ENCODE measurements around the gene TXNDC12. TPM values are rescaled to one million over a fixed set of nuclear protein-coding genes. Genes with fewer than 3 reads are reported as not detected.
"Not testable (repeated sequence)": the region's sequence is repeated elsewhere in the genome, so short reads cannot be mapped to it uniquely, and the experiment has no call there.

TXNDC12 gene
- total and polyA plus RNA-seq, 5 donors, result 18.4 to 40.5 (median 27.5) TPM

GRCh38 chr1:52028328-52028727 lies 26.7 kb downstream of the TXNDC12 start:
- intact Hi-C loops (cut with DNase I), result no loop called here
- Histone ChIP-seq H3K9me3 (ENCODE audit: control insufficient read depth, low read length) (no peaks in the 10 kb centered on the region), H3K4me3 (ENCODE audit: low read length) (no peak overlapping the region), H3K27ac (ENCODE audit: low read length) (no peak overlapping the region), H3K4me1 (ENCODE audit: control insufficient read depth, insufficient read depth, low read length) (peaks cover 5% of the 10 kb centered on the region), H3K27me3 (ENCODE audit: control insufficient read depth, insufficient read depth) (no peaks in the 10 kb centered on the region)
- ATAC-seq (no peak), DNase-seq (no peak)
- 87% methylated on average over 1 of the region's 1 CpG for WGBS

DNA sequence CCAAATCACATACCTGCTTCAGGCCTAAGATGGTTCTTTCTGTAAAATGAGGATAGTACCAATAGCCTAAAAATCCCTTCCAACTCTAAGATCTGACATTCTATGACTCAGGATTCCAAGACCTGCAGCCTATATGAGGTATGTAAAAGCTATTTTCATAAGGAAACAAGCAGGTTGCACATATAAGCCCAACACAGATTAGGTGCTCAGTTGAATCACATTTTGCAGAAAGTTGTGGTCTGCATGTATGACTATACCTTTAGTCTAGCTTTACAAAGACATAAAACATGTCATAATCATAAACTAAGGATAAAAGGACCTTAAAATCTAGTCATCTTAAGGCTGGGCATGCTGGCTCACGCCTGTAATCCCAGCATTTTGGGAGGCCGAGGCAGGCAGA lies 28.7 kb downstream of the TXNDC12 start:
- DNase-seq (no peak), ATAC-seq (no peak)
- H3K27me3 ChIP-seq (ENCODE audit: control insufficient read depth, insufficient read depth), result no peaks in the 10 kb centered on the region
- no peak overlapping the region for H3K4me3 ChIP-seq (ENCODE audit: low read length)
- intact Hi-C loops (cut with DNase I), result no loop called here
- H3K9me3 ChIP-seq (ENCODE audit: control insufficient read depth, low read length), result no peaks in the 10 kb centered on the region
- no peak overlapping the region for H3K27ac ChIP-seq (ENCODE audit: low read length)
- WGBS, result over 99% methylated on average over 2 of the region's 2 CpGs
- no peaks in the 10 kb centered on the region for H3K4me1 ChIP-seq (ENCODE audit: control insufficient read depth, insufficient read depth, low read length)

DNA sequence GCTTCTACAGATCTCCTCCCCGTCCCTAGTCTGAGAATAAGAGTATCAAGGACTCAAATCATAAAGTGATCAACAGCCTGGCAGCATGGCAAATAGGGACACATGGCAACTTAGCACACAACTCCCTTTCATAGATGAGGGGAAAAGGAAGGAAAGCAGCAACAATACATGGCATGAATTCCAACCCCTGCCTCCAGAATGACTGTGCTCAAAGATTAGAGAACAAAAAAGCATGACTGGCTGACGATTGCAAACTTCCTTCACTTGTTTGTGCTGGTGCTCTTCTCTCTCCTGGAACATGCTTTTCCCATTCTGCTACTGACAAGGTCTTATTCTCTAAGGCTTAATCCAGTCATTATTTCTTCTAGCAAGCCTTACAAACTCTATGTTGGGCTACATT lies 32.9 kb downstream of the TXNDC12 start:
- intact Hi-C loops (cut with DNase I), result no loop called here
- no peak for DNase-seq
- Histone ChIP-seq H3K4me1 (ENCODE audit: control insufficient read depth, insufficient read depth, low read length) (no peaks in the 10 kb centered on the region), H3K27me3 (ENCODE audit: control insufficient read depth, insufficient read depth) (no peaks in the 10 kb centered on the region), H3K9me3 (ENCODE audit: control insufficient read depth, low read length) (no peaks in the 10 kb centered on the region), H3K4me3 (ENCODE audit: low read length) (no peak overlapping the region), H3K27ac (ENCODE audit: low read length) (no peak overlapping the region)
- ATAC-seq, result no peak
- WGBS, result 68% methylated on average over 2 of the region's 2 CpGs

DNA sequence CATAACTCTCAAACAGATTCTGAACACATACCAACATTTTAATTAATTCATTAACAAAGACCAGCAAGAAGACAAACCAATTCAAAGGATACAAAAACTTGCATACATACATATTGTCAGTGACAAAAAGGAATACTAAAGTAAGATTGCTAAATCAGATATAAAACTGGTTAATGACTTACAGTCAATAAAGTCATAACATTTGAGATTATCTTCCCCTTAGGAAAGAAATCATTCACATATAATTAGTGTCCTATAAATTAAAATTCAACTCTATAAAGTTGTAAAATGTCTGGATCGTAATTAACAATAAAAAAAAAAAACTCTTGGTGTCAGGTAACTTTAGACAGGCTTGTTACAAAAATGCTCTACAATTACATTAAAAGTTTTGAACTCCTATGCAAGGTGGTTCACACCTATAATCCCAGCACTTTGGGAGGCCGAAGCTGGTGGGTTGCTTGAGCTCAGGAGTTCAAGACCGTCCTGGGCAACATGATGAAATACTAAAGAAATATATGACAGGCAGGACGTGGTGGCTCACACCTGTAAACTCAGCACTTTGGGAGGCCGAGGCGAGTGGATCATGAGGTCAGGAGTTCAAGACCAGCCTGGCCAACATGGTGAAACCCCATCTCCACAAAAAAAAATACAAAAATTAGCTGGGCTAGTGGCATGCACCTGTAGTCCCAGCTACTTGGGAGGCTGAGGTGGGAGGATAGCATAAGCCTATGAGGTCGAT lies 46.8 kb downstream of the TXNDC12 start:
- H3K27me3 ChIP-seq (ENCODE audit: control insufficient read depth, insufficient read depth), result no peaks in the 10 kb centered on the region
- intact Hi-C loops (cut with DNase I), result no loop called here
- H3K4me3 ChIP-seq (ENCODE audit: low read length), result no peak overlapping the region
- H3K27ac ChIP-seq (ENCODE audit: low read length), result no peak overlapping the region
- no peaks in the 10 kb centered on the region for H3K4me1 ChIP-seq (ENCODE audit: control insufficient read depth, insufficient read depth, low read length)
- no peak for DNase-seq
- WGBS, result 84% methylated on average over 7 of the region's 7 CpGs
- H3K9me3 ChIP-seq (ENCODE audit: control insufficient read depth, low read length), result no peaks in the 10 kb centered on the region
- ATAC-seq, result no peak

- ATAC-seq, result no peak
- no peaks in the 10 kb centered on the region for H3K27me3 ChIP-seq (ENCODE audit: control insufficient read depth, insufficient read depth)
These were observed 47.6 kb downstream of the TXNDC12 start for GRCh38 chr1:52007215-52008002.

GRCh38 chr1:52006081-52006553 lies 48.9 kb downstream of the TXNDC12 start:
- H3K9me3 ChIP-seq (ENCODE audit: control insufficient read depth, low read length); H3K4me3 ChIP-seq (ENCODE audit: low read length); DNase-seq; intact Hi-C loops (cut with DNase I); H3K27me3 ChIP-seq (ENCODE audit: control insufficient read depth, insufficient read depth); H3K4me1 ChIP-seq (ENCODE audit: control insufficient read depth, insufficient read depth, low read length); ATAC-seq; H3K27ac ChIP-seq (ENCODE audit: low read length): not testable (repeated sequence)
- 40% methylated on average over 5 of the region's 5 CpGs for WGBS

More at GRCh38 chr1:52007215-52008002, 47.6 kb downstream of the TXNDC12 start:
- no peak overlapping the region for H3K27ac ChIP-seq (ENCODE audit: low read length)
- H3K4me3 ChIP-seq (ENCODE audit: low read length), result no peak overlapping the region
- WGBS, result 53% methylated on average over 5 of the region's 5 CpGs
- DNase-seq, result no peak
- intact Hi-C loops (cut with DNase I), result no loop called here
- no peaks in the 10 kb centered on the region for H3K9me3 ChIP-seq (ENCODE audit: control insufficient read depth, low read length)
- no peaks in the 10 kb centered on the region for H3K4me1 ChIP-seq (ENCODE audit: control insufficient read depth, insufficient read depth, low read length)

DNA sequence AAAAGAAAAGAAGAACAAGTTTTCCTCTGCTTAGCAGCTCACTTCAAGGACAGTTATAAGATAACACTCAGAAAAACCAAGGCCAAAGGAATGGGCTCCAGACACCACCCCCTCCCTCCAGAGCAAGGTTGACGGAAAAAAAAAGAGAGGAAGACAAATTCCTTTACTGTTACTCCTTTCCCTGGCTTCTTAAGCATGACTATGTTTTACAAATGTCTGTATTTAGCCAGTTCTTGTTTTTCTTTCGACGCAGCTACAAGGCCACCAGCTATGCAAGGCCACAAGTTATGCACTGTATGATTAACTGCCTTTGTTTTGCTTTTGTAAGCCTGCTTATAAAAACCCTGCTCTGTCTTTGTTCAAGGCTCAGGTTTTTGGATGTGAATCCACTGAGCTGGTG lies 49.4 kb downstream of the TXNDC12 start:
- H3K9me3 ChIP-seq (ENCODE audit: control insufficient read depth, low read length); H3K4me1 ChIP-seq (ENCODE audit: control insufficient read depth, insufficient read depth, low read length); intact Hi-C loops (cut with DNase I); ATAC-seq; H3K27ac ChIP-seq (ENCODE audit: low read length); H3K4me3 ChIP-seq (ENCODE audit: low read length); DNase-seq; H3K27me3 ChIP-seq (ENCODE audit: control insufficient read depth, insufficient read depth): not testable (repeated sequence)
- WGBS, result 43% methylated on average over 3 of the region's 3 CpGs

DNA sequence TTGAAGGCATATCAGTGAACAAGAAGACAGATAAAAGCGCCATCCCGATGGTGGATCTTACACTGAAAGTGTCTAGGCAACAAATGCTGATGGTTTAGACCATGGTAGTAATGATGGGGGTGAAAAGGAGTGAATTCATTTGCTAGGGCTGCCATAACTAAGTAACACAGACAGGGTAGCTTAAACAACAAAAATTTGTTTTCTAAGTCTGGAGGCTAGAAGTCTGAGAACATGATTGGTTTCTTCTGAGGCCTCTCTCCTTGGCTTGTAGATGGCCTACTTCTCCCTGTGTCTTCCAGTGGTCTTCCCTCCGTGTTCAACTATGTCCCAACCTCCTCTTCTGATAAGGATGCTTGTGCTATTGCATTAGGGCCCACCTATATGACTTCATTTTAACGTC lies 51.1 kb downstream of the TXNDC12 start:
- Histone ChIP-seq H3K9me3 (ENCODE audit: control insufficient read depth, low read length) (no peaks in the 10 kb centered on the region), H3K4me3 (ENCODE audit: low read length) (no peak overlapping the region), H3K27ac (ENCODE audit: low read length) (no peak overlapping the region), H3K27me3 (ENCODE audit: control insufficient read depth, insufficient read depth) (no peaks in the 10 kb centered on the region), H3K4me1 (ENCODE audit: control insufficient read depth, insufficient read depth, low read length) (no peaks in the 10 kb centered on the region)
- ATAC-seq, result no peak
- intact Hi-C loops (cut with DNase I), result loop anchor here in 3 of 4 donors (2.0 to 5.0 kb wide), 2 partner anchors 107 kb away; no protein-coding TSS in a partner anchor
- 50% methylated on average over 4 of the region's 4 CpGs for WGBS
- DNase-seq, result no peak

- Histone ChIP-seq H3K27ac (ENCODE audit: low read length) (no peak overlapping the region), H3K4me1 (ENCODE audit: control insufficient read depth, insufficient read depth, low read length) (no peaks in the 10 kb centered on the region), H3K9me3 (ENCODE audit: control insufficient read depth, low read length) (no peaks in the 10 kb centered on the region), H3K27me3 (ENCODE audit: control insufficient read depth, insufficient read depth) (no peaks in the 10 kb centered on the region), H3K4me3 (ENCODE audit: low read length) (no peak overlapping the region)
- intact Hi-C loops (cut with DNase I), result loop anchor here in 3 of 4 donors (2.0 to 5.0 kb wide), 2 partner anchors 105 kb away; no protein-coding TSS in a partner anchor
- 51% methylated on average over 9 of the region's 9 CpGs for WGBS
- DNase-seq, result no peak
- ATAC-seq, result peak; percentile 88 to 91
These were observed 52.7 kb downstream of the TXNDC12 start for GRCh38 chr1:52002038-52002917.

DNA sequence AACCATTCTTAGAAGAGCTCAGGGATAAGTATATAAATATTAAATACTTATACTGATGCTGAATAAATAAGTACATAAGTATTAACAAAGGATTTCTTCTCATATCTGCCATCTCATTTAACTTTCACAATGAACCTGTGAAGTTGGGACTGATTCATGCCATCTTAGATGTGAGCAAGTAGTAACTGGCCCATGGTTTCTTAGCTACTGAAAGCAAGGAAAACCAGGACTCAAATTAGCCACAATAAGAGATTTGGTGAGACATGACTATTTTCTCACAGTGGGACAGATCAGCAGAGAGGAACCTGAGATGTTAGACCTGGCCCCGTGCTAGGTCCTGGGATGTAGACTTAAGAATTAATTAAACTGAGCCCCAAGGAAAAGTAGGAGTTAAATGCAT lies 56.3 kb downstream of the TXNDC12 start:
- no peaks in the 10 kb centered on the region for H3K27me3 ChIP-seq (ENCODE audit: control insufficient read depth, insufficient read depth)
- H3K9me3 ChIP-seq (ENCODE audit: control insufficient read depth, low read length), result no peaks in the 10 kb centered on the region
- intact Hi-C loops (cut with DNase I), result no loop called here
- no peaks in the 10 kb centered on the region for H3K4me1 ChIP-seq (ENCODE audit: control insufficient read depth, insufficient read depth, low read length)
- WGBS, result 95% methylated on average over 1 of the region's 1 CpG
- H3K27ac ChIP-seq (ENCODE audit: low read length), result no peak overlapping the region
- H3K4me3 ChIP-seq (ENCODE audit: low read length), result no peak overlapping the region
- no peak for ATAC-seq
- no peak for DNase-seq
